Measurements from ENCODE around the gene STK26.
"Not testable (repeated sequence)": the region's sequence is repeated elsewhere in the genome, so short reads cannot be mapped to it uniquely, and the experiment has no call there.

The STK26 gene

GRCh38 chrX:132090403-132091159, 67.5 kb downstream of the STK26 start:
- H3K4me3 ChIP-seq = no peak overlapping the region
- H3K27ac ChIP-seq = no peak overlapping the region

- Histone ChIP-seq H3K27ac (no peak overlapping the region), H3K4me3 (no peak overlapping the region)
These were observed 69.5 kb downstream of the STK26 start for GRCh38 chrX:132092439-132093065.

- Histone ChIP-seq H3K27ac (no peak overlapping the region), H3K4me3 (no peak overlapping the region)
These were observed 70.2 kb downstream of the STK26 start for GRCh38 chrX:132093239-132093860.

GRCh38 chrX:132094164-132094563, 71.1 kb downstream of the STK26 start:
- Histone ChIP-seq H3K4me3 (no peak overlapping the region), H3K27ac (no peak overlapping the region)

- H3K27ac ChIP-seq, H3K4me3 ChIP-seq: not testable (repeated sequence)
These were observed 75.6 kb downstream of the STK26 start for GRCh38 chrX:132098704-132099103.

- Histone ChIP-seq H3K27ac (no peak overlapping the region), H3K4me3 (no peak overlapping the region)
These were observed 78.1 kb downstream of the STK26 start for GRCh38 chrX:132101206-132101605.

- H3K27ac ChIP-seq = no peak overlapping the region
These were observed 78.7 kb downstream of the STK26 start for GRCh38 chrX:132101799-132102198.

GRCh38 chrX:132107291-132107690, 84.2 kb downstream of the STK26 start:
- Histone ChIP-seq H3K4me3 (no peak overlapping the region), H3K27ac (no peak overlapping the region)

More at GRCh38 chrX:132101799-132102198, 78.7 kb downstream of the STK26 start:
- no peak overlapping the region for H3K4me3 ChIP-seq

- Histone ChIP-seq H3K4me3 (no peak overlapping the region), H3K27ac (no peak overlapping the region)
These were observed 91.5 kb downstream of the STK26 start for GRCh38 chrX:132114607-132115006.

- no peak overlapping the region for H3K4me3 ChIP-seq
- H3K27ac ChIP-seq = no peak overlapping the region
These were observed 92.7 kb downstream of the STK26 start for GRCh38 chrX:132115792-132116191.

- Histone ChIP-seq H3K27ac (no peak overlapping the region), H3K4me3 (no peak overlapping the region)
These were observed 95.3 kb downstream of the STK26 start for GRCh38 chrX:132118358-132118757.

- no peak overlapping the region for H3K27ac ChIP-seq
These were observed 96.2 kb downstream of the STK26 start for GRCh38 chrX:132119283-132119682.

GRCh38 chrX:132119821-132120515, 96.9 kb downstream of the STK26 start:
- Histone ChIP-seq H3K4me3 (no peak overlapping the region), H3K27ac (peak overlapping the region in 5 of 21 experiments; percentile 3 to 49 (median 37))

More at GRCh38 chrX:132119283-132119682, 96.2 kb downstream of the STK26 start:
- H3K4me3 ChIP-seq = no peak overlapping the region

GRCh38 chrX:132120913-132121312, 97.8 kb downstream of the STK26 start:
- peak overlapping the region in 1 of 21 experiments; percentile 37 for H3K27ac ChIP-seq
- H3K4me3 ChIP-seq = no peak overlapping the region

Data from skin epidermis (tissue), 12 donors.